CD4-positive, alpha-beta T cell treated with Interferon gamma for 1 hour (primary cell): ENCODE measurements around the gene GNG13.
"Not testable (repeated sequence)": the region's sequence is repeated elsewhere in the genome, so short reads cannot be mapped to it uniquely, and the experiment has no call there.

Experiments used
- DNase-seq: peaks from one replicate; pipeline ENCODE4 v3.0.0-alpha.2; 2020

GNG13 gene

DNA sequence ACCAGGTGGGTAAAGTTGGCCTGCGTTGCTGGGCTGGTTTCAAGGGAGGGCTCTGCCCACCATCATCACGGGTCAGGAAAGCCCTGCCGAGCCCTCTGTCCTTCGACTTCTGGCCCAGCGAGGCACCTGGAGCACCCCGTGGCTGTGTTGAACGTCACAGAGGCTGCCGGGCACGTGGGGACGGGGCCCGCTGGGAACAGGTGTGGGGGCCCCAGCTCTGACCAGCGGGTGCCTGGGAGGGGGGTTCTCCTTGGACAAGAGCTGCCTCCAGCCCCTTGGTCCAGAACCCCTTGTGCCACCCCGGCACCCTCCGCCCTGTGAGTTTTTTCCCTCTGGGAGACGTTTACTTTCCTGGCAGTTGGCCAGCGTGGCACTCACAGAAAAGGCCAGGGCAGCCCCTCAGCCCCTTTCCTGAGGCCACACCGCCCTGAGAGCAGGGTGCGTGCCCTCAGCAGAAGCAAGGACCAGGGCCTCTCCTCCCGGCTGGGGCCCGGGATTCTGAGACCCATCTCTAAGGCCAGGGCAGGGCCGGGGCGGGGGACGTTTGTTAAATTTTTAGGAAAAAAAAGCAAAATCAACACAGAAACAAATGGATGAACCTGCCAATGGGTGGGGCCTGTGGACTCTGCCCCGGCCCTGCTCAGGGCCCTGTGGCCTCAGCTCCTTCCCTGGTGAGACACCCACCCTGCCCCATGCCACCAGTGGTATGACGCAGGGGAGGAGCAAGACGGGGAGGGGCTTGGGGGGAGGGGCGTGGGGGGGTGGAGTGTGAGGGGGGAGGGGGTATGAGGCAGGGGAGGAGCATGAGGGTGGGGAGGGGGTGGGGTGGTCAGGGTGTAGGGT lies 31.3 kb upstream of the GNG13 start:
- no peak for DNase-seq

DNA sequence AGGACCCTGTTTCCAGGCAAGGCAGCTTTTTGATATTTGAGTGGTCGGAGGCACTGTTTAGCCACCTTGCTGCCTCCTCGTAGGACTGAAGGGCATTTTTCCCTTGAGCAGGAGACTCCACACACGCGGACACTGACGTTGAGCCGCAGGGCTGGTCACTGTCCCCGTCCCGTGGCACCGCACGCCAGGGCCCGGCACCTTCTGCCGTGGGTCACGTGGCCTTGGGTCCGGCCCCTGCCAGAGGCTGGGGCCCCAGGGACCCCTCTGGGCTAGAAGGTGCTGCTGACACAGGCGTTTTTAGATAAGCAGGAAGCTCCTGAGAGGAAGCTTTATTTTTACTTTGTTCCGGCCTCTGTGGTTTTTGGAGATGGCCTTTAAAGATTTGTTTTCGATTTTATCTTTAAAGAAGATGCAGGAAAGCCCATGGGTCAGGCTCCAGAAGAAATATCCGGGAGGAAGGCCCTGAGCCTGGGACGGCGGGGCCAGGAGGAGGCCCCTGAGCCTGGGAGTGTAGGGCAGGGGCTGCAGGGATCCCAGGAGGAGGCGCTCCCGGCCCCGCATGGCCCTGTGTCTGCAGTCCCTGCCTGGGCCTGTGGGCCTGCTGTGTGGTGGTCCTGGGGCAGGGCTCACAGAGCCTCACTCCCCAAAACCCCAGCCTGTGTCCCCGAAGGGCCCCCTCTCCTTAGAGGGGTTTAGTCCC lies 30.5 kb upstream of the GNG13 start:
- no peak for DNase-seq

DNA sequence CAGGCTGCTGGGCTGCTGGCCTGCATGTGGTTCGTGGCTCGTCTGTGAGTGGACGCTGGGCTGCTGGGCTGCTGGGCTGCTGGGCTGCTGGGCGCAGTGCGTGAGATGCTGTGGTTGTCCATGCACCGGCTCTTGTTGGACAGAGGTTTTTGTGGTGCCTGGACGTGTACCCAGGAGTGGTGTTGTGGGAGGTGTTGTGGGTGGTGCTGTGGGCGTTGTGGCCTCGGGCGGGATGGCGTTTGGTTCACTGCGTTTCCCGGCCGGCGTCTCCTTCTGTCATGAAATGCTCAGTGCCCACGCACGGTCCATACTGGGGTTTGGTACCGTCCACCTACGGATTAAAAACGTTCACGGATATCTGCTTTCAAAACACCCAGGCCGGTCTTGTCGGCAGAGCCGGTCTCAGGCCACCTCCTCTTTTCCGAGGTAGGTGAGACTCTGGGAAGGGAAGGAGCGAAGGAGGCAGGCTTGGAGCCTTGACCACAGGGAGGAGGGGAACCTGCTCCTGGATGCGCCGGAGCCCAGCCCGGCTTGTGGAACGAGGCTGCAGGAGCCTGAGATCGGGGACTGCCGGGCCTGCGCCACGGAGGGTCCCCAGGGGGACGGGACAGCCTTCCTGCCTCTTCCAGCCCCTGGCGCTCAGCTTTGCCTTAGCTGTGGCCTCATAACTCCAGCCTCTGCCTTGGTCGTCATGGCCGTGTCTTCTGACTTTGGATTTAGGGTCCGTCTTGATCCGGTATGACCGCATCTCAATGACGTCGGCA lies 29.8 kb upstream of the GNG13 start:
- no peak for DNase-seq

DNA sequence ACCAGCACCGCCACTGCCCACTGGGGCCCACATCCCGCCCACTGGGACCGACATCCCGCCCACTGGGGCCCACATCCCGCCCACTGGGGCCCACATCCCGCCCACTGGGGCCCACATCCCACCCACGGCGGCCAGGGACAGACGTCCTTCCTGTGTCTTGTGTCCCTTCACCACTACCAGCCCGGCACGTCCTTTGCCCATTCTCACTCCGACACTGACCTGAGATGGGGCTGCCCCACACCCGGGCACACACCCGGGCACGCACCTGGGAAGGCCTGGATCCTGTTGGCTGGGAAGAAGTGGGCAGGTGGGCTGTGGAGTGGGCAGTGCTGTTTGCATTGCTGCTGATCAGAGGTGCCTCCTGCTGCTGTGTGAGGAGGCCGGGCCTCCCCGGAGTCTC lies 28.4 kb upstream of the GNG13 start:
- no peak for DNase-seq

DNA sequence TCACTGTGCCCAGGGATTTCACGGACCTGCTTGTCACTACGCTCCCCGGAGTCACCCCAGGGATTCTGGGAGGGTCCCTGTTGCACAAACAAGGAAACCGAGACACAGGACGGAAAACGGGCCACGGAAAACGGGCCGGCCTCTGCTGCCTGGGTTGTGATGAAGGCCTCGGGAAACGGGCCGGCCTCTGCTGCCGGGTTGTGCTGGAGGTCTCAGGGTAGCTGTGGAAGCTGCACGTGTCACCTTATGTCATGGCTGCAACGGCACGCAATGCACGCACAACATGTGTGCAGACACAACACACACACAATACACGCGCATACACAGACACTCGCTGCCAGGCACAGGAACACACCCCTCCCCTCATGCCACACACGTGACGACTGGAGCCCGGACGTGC lies 27.0 kb upstream of the GNG13 start:
- no peak for DNase-seq

DNA sequence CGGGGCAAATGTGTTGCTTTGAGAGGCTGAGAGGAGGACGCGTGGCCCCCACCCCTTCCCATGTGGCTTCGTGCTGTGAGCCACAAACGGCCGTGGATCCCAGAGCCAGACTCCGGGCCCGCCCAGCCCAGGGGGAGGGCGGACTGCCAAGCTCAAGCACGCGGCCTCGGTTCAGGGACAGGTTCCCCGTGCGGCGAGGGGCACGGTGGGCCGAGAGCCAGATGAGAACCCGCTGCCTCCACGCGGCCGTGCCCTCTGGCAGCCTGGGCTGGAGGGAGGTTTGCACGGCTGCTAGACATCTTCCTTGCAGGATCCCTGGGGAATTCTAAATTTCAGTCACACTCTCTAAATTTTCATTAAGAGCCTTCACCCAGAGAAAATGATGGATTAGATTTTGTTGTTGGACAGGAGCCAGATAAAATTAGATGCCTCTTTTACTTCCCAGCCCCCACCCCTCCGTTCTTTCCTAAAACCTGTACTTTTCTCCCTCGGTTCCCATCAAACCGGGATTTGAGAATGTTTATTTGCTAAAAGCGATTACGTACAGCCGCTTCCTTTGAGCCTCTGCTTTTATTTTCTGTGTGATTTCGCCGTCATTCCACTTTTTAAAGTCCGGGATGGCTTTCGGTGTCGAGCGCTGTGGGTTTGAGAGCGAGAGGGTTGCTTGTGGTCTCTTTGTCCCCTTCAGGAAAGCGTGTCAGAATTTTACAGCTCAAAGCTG lies 25.0 kb upstream of the GNG13 start:
- no peak for DNase-seq

DNA sequence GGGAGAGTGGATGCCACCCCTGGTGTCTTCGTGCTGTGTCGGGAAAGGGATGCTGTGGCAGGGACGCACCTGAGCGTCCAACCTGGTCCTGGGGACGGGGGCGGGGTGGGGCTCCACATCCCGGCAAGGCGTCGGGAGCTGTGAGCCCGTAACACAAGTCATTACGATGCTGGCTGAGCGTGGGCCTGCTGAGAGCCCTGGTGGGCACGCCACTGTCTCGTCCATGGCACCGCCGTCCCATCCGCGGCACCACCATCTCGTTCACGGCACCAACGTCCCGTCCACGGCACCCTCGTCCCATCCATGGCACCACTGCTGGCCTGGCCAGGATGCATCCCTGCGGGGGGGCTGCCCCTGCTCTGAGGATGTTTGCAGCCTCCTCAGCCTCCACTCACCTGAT lies 24.1 kb upstream of the GNG13 start:
- no peak for DNase-seq

DNA sequence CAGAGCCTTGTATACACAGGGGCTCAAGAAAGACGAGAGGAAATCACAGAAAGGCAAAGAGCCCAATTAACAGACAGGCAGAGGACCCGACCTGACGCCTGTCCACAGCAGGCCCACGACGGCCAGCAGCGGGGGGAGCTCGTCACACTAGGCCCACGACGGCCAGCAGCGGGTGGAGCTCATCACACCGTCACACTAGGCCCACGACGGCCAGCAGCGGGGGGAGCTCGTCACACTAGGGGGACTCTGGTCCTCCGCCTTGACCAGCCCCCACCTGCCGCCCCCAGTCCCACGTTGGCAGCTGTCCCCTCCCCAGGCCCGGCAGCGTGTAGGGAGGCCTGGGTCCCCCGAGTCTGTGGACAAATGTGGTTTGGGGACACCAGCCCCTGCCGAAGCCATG lies 23.7 kb upstream of the GNG13 start:
- no peak for DNase-seq

DNA sequence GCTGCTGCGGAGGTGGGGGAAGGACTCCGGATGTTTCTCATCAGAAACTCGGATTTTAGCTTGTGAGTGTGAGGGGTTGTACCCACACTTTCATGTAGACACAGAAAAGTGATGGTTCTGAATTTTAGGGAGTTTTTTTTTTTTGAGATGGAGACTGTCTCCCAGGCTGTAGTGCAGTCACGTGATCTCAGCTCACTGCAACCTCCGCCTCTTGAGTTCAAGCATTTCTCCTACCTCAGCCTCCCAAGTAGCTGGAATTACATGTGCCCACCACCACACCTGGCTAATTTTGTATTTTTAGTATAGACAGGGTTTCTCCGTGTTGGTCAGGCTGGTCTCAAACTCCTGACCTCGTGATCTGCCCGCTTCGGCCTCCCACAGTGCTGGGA lies 22.4 kb upstream of the GNG13 start:
- DNase-seq = no peak

DNA sequence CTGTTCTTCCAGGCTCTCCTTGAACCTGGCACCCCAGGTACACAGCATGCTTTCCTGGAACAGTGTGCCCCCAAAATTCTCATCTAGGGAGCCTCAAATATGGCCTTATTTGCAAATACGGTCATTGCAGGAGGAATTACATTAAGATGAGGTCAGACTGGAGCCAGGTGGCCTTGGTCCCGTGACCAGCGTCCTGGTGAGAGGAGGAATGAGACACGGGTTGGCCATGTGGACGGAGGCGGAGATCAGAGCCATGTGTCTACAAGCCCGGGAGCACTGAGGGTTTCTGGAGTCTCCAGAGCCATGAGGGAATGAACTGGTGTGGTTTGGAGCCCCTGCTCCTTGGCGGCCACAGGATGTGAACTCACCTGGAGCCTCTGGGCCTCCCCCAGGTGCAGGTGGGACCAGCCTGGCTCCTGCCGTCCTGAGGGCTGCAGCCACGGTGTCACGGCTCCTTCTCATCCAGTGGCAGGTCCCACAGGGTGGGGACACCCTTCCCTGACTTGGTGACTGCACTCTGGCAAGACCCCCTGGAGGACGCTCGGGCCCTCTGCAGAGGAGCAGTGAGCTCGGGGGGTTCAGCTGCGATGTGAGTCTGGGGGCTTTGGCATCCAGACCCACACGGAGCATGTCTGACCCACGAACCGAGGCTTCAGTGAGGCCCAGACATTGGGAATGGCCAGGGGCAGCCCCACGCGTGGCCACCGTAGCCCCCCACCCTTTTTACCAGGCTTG lies 21.8 kb upstream of the GNG13 start:
- DNase-seq = no peak

DNA sequence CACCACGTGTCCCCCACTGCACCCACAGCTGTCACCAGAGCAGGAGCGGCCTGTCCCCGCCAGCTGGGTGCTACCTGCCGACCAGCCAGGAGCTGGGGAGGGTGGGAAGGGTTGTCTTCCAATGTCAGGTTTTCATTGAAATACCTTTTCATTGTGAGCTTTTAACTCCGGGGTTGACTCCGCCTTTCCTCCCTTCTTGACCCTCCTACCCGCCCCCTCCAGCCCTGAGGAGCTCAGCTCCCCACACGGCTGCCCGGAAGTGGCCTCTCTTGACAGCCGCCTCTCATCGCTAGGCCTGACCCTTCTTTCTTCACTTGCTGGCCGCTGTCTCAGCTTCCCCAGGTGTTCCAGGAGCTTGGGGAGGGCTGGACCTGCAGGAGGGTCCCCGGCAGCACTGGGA lies 21.2 kb upstream of the GNG13 start:
- DNase-seq = no peak

DNA sequence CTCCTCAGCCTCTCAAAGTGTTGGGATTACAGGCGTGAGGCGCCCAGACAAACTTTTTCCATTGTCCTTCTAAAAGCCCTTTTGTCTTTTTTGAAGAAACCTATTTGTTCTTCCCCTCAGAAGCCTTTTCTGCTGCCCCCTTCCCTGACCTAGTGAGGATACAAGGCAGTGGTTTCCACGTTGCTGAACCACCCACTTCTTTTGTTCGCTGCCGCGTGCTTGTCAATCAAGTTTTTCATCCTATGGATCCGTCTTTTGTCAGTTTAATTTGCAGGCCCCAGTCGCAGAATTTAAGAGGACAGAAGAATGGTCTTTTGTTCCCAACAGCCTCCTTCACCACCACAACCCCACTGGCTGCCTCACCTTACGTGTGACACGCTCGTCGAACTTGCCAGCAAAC lies 20.2 kb upstream of the GNG13 start:
- DNase-seq = no peak

DNA sequence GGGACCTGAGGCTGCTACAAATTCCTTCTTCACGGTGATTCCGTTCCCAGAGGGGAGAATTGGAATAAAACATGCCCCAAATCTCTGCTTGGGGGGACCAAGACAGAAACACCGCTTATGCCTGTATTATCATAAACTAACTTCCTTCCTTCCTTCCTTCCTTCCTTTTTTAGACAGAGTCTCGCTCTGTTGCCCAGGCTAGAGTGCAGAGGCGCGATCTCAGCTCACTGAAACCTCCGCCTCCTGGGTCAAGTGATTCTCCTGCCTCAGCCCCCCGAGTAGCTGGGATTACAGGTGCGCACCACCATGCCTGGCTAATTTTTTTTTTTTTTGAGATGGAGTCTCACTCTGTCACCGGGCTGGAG lies 19.5 kb upstream of the GNG13 start:
- DNase-seq = not testable (repeated sequence)

DNA sequence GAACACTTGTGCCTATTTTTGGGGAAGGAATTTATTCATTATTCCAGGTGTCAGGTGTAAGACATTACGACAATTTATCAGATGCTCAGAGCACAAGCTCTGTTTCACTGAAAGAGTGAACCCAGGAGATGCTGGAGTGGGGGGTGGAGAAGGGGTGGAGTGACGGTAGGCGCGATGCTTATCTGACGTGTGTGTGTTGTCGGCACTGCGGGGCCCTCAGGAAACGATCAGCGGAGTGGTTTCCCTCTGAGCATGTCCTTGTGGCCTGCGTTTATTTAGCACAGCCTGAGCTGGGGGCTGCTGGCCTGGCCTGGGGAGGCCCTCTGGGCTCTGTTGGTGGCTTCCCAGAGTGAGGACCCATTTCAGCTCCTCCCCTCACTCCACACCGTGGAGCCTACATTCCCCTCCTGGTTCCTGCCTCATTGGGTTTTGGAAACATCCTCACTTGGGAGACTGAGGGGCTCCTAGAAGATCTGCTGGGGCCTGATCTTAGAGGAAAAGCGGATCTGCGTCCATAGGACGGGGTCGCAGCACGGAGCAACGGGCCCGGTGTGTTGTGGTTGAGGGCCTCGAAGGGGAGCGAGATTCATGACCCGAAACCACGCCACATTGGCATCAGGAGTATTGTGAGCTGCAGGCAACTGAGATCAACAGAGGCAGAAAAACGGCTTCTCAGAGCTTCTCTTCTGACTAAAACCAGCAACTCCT lies 19.0 kb upstream of the GNG13 start:
- DNase-seq = peak; percentile 22

DNA sequence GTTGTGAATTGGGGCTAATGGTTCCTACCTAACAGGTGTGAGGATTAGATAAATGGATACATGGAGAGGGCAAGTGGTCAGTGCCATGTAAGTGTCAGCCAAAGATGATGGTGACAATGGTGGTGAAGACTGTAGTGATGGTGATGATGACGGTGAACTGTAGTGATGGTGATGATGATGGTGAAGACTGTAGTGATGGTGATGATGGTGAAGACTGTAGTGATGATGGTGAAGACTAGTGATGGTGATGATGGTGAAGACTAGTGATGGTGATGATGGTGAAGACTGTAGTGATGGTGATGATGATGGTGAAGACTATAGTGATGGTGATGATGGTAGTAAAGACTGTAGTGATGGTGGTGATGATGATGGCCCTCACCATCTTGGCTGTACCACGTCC lies 18.1 kb upstream of the GNG13 start:
- DNase-seq = no peak

DNA sequence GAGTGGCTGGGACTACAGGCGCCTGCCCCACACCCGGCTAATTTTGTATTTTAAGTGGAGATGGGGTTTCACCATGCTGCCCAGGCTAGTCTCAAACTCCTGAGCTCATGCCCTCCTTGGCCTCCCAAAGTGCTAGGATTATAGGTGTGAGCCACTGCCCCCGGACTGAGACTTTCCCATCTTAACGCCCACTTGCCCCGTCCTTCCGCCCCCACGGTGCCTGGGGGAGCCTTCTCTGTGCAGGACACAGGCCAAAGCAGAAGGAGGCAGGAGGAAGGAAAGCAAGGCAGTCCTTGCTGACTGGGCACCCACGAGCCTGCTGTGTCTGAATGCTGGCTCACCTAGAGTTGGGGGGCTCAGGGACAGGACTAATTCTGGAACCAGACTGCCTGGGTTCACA lies 17.6 kb upstream of the GNG13 start:
- no peak for DNase-seq

DNA sequence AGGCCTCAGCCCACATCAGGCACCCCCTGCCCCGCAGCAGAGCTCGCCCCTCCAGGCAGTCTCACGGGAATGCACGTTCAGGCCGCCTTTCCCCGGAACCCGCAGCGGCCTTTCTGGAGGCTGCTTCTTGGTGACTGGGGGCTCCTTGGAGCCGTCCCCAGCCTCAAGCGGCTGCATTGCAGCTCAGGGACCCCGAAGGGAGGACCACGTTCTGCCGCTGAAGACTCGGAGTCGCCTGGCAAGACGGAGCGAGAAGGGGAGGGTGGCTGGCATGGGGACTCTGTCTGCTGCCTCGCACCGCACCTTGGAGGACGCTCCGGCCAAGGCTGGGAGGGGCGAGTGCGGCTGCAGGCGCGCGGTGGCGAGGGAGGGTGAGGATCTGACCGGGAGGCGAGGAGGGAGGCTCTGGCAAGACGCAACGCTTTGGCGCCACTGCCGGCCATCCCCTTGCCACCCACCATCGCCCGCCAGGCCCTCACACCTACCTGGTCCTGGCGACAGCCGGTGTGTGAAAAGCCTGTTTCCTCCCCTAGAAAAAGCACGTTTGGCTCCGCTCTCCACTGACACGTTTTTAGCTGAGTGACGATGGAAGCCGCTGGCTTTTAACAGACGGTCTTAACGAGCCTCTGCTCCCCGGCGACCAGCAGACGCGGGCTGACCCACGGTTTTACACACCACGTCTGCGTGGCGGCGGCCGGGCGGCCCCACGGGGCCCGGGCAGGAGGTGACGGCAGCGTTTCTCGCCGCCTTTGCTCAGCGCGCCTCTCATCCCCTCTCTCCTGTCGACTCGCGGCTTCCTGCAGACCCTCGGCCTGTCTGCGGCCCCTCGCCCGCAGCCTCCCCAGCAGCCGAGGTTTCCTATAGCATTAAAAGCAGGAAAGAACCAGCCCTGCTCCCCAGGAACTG lies 16.7 kb upstream of the GNG13 start:
- DNase-seq = no peak

DNA sequence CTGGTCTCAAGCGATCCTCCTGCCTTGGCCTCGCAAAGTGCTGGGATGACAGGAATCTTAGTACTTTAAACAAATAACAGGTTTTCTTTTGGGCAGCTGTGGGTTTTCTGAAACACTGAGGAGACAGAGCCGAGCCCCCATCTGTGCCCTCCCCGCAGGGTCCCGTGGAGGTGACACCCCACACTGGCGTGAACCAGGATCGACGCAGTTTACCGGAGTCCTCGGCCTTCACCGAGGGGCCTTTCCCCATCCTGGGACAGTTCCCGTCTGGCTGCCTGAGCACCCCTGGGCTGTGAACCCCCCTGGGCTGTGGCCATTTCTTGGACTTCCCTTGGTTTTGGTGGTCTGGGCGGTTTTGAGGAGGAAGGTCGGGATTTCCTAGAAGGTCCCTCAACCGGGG lies 15.3 kb upstream of the GNG13 start:
- DNase-seq = no peak

DNA sequence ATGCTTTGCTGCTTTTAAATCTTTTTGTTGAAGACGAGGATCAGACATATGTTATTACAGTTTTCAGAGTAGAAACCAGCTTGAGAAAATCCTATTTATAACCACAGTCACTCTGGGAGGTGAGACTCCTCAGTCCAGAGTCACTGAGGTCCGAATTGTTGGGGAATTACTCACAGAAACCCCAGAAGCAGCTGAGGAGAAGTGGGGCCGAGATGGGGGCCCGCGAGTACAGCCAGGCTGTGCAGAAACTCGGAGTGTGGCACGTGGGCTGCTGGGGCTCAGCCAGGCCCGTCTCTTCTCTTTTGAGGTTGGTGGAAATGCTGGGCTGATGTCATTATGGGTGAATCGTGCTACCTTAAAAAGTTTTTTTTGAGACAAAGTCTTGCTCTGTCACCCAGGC lies 14.4 kb upstream of the GNG13 start:
- no peak for DNase-seq

DNA sequence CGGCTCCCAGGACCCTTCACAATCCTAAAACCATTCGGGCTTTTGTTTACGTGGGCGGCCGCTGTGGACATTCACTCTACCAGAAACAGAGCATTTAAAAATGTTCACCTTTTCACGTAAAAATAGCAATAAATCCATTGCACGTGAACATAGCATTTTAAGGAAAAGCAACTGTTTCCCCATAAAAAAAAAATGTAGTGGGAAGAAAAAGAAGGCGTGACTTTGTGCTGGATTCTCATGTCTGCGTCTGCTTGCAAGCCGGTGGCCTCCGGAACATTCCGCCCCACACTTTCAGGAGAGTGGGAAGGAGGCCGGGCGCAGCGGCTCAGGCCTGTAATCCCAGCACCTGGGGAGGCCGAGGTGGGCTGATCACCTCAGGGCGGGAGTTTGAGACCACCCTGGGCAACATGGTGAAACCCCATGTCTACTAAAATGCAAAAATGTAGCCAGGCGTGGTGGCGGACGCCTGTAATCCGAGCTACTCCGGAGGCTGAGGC lies 13.4 kb upstream of the GNG13 start:
- DNase-seq = no peak
